WTC11 (cell line): ENCODE data around the gene KCNMA1. TPM values are rescaled to one million over a fixed set of nuclear protein-coding genes. Genes with fewer than 3 reads are reported as not detected.

Source experiments
- ATAC-seq: fragments of 200-7000 bp; cut with Tn5 transposase; 2 replicates; pipeline ENCODE4 v1.10.0; 2021; ENCODE audit warnings: mild to moderate bottlenecking, moderate library complexity
- CTCF ChIA-PET: fragments of 300-600 bp; sonication (Branson Sonifier 250); formaldehyde crosslinking; loops from one replicate; lab custom pipeline; 2021; ENCODE audit warnings: antibody characterized with exemption; lab: Charles Lee
- POLR2A ChIA-PET: fragments of 350-600 bp; sonication (Branson Sonifier 250); formaldehyde crosslinking; loops from one replicate; lab custom pipeline; 2021; ENCODE audit warnings: antibody characterized with exemption; lab: Charles Lee
- DNase-seq: peaks from one replicate; pipeline ENCODE4 v3.0.0; 2021; ENCODE audit warnings: low spot score
- H3K27ac Mint-ChIP-seq: 2 replicates; pipeline ENCODE4 v1.8.0; 2021; ENCODE audit warnings: mixed read lengths
- H3K27me3 Mint-ChIP-seq: 2 replicates; pipeline ENCODE4 v1.8.0; 2021; ENCODE audit warnings: low read depth, mild to moderate bottlenecking, moderate library complexity, mixed read lengths
- H3K36me3 Mint-ChIP-seq: 2 replicates; pipeline ENCODE4 v1.8.0; 2021; ENCODE audit warnings: mixed read lengths
- H3K4me1 Mint-ChIP-seq: 2 replicates; pipeline ENCODE4 v1.8.0; 2022; ENCODE audit warnings: mixed read lengths
- H3K4me3 Mint-ChIP-seq: 2 replicates; pipeline ENCODE4 v1.8.0; 2021; ENCODE audit warnings: mild to moderate bottlenecking, moderate library complexity, mixed read lengths
- H3K9me3 Mint-ChIP-seq: 2 replicates; pipeline ENCODE4 v1.8.0; 2021; ENCODE audit warnings: mixed read lengths
- AR ChIP-seq: fragments of 250-450 bp; sonication (Bioruptor Pico); IDR thresholded peaks from 2 replicates; pipeline ENCODE4 v1.9.0; 2021; ENCODE audit warnings: mild to moderate bottlenecking
- ARID4B ChIP-seq: sonication (generic); formaldehyde crosslinking; IDR thresholded peaks from 2 replicates; pipeline ENCODE4 v1.8.0; 2023; ENCODE audit warnings: missing genetic modification reagents, mild to moderate bottlenecking, borderline replicate concordance
- CTCF ChIP-seq: fragments of 200-600 bp; IDR thresholded peaks from 2 replicates; pipeline ENCODE4 v1.8.0; 2022; ENCODE audit warnings: antibody characterized with exemption
- ELF4 ChIP-seq: sonication (generic); formaldehyde crosslinking; IDR thresholded peaks from 2 replicates; pipeline ENCODE4 v1.8.1; 2022; ENCODE audit warnings: low read depth, mild to moderate bottlenecking, moderate library complexity, missing genetic modification reagents
- ESRRA ChIP-seq: sonication (generic); formaldehyde crosslinking; IDR thresholded peaks from 2 replicates; pipeline ENCODE4 v1.8.1; 2022; ENCODE audit warnings: mild to moderate bottlenecking, missing genetic modification reagents, borderline replicate concordance
- JUN ChIP-seq: sonication (generic); formaldehyde crosslinking; IDR thresholded peaks from 2 replicates; pipeline ENCODE4 v1.8.0; 2023; ENCODE audit warnings: mild to moderate bottlenecking, missing genetic modification reagents
- NFE2L1 ChIP-seq: sonication (generic); formaldehyde crosslinking; IDR thresholded peaks from 2 replicates; pipeline ENCODE4 v1.8.1; 2023; ENCODE audit warnings: missing genetic modification reagents
- TCF7 ChIP-seq: sonication (generic); formaldehyde crosslinking; IDR thresholded peaks from 2 replicates; pipeline ENCODE4 v1.8.0; 2022; ENCODE audit warnings: mild to moderate bottlenecking, low read depth, missing genetic modification reagents, moderate library complexity
- TEAD1 ChIP-seq: sonication (generic); formaldehyde crosslinking; IDR thresholded peaks from 2 replicates; pipeline ENCODE4 v1.8.0; 2022; ENCODE audit warnings: mild to moderate bottlenecking, missing genetic modification reagents
- TP53 ChIP-seq: sonication (generic); formaldehyde crosslinking; IDR thresholded peaks from 2 replicates; pipeline ENCODE4 v1.8.1; 2023; ENCODE audit warnings: mild to moderate bottlenecking, missing genetic modification reagents
- ZNF219 ChIP-seq: sonication (generic); formaldehyde crosslinking; IDR thresholded peaks from 2 replicates; pipeline ENCODE4 v1.8.0; 2023; ENCODE audit warnings: missing genetic modification reagents, mild to moderate bottlenecking, borderline replicate concordance
- total RNA-seq: library from RNA; stranded (reverse); gene quantifications from 3 replicates; pipeline ENCODE4 v1.2.3, GENCODE V29; 2021
- TF ChIP-seq, protein P1 (sequence below): fragments of 250-450 bp; sonication (Bioruptor Pico); IDR thresholded peaks from 2 replicates; pipeline ENCODE4 v1.9.0; 2021; ENCODE audit warnings: mild to moderate bottlenecking, borderline replicate concordance
- TF ChIP-seq, protein P2 (sequence below): sonication (generic); formaldehyde crosslinking; conservative IDR thresholded peaks from 2 replicates; pipeline ENCODE4 v1.8.1; 2022; ENCODE audit warnings: mild to moderate bottlenecking, missing genetic modification reagents
- TF ChIP-seq, protein P3 (sequence below): sonication (generic); formaldehyde crosslinking; IDR thresholded peaks from 2 replicates; pipeline ENCODE4 v1.8.1; 2023; ENCODE audit warnings: mild to moderate bottlenecking, missing genetic modification reagents, borderline replicate concordance
- TF ChIP-seq, protein P4 (sequence below): sonication (generic); formaldehyde crosslinking; IDR thresholded peaks from 2 replicates; pipeline ENCODE4 v1.8.1; 2022; ENCODE audit warnings: mild to moderate bottlenecking, missing genetic modification reagents, moderate library complexity, borderline replicate concordance

The KCNMA1 gene
- total RNA-seq, 1 experiment from 2014 or later = 7.3 TPM

- TF ChIP-seq, protein P1, sequence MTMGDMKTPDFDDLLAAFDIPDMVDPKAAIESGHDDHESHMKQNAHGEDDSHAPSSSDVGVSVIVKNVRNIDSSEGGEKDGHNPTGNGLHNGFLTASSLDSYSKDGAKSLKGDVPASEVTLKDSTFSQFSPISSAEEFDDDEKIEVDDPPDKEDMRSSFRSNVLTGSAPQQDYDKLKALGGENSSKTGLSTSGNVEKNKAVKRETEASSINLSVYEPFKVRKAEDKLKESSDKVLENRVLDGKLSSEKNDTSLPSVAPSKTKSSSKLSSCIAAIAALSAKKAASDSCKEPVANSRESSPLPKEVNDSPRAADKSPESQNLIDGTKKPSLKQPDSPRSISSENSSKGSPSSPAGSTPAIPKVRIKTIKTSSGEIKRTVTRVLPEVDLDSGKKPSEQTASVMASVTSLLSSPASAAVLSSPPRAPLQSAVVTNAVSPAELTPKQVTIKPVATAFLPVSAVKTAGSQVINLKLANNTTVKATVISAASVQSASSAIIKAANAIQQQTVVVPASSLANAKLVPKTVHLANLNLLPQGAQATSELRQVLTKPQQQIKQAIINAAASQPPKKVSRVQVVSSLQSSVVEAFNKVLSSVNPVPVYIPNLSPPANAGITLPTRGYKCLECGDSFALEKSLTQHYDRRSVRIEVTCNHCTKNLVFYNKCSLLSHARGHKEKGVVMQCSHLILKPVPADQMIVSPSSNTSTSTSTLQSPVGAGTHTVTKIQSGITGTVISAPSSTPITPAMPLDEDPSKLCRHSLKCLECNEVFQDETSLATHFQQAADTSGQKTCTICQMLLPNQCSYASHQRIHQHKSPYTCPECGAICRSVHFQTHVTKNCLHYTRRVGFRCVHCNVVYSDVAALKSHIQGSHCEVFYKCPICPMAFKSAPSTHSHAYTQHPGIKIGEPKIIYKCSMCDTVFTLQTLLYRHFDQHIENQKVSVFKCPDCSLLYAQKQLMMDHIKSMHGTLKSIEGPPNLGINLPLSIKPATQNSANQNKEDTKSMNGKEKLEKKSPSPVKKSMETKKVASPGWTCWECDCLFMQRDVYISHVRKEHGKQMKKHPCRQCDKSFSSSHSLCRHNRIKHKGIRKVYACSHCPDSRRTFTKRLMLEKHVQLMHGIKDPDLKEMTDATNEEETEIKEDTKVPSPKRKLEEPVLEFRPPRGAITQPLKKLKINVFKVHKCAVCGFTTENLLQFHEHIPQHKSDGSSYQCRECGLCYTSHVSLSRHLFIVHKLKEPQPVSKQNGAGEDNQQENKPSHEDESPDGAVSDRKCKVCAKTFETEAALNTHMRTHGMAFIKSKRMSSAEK = no peak
- TF ChIP-seq TCF7 (CRISPR knock-in tag) (no peak), ELF4 (CRISPR knock-in tag) (no peak)
Observed at GRCh38 chr10:77494756-77495541, 142.7 kb downstream of the KCNMA1 start (continued).

GRCh38 chr10:77494327-77494726, 143.3 kb downstream of the KCNMA1 start:
- Mint-ChIP-seq H3K4me3 (no peak overlapping the region), H3K36me3 (no peaks in the 10 kb centered on the region), H3K27ac (no peak overlapping the region), H3K27me3 (no peaks in the 10 kb centered on the region), H3K4me1 (peaks cover 2% of the 10 kb centered on the region), H3K9me3 (no peaks in the 10 kb centered on the region)
- ChIA-PET CTCF (interaction anchor here (0.5 to 2.4 kb wide), 19 partner anchors 8 to 328 kb away, joined by 3 to 22 read pairs (median 4); partner anchors contain the start of gene KCNMA1), POLR2A (no interaction called here)
- peak; percentile 38 for DNase-seq
- ATAC-seq = peak; percentile 82
- TF ChIP-seq TEAD1 (no peak), TP53 (CRISPR knock-in tag) (no peak), JUN (CRISPR knock-in tag) (no peak), CTCF (0 out of 2 replicates have a peak, but pooled peaks have one; percentile 26), ARID4B (CRISPR knock-in tag) (no peak), AR (CRISPR knock-in tag) (no peak), ZNF219 (CRISPR knock-in tag) (no peak), ESRRA (CRISPR knock-in tag) (no peak), NFE2L1 (CRISPR knock-in tag) (no peak)
- TF ChIP-seq, protein P2, sequence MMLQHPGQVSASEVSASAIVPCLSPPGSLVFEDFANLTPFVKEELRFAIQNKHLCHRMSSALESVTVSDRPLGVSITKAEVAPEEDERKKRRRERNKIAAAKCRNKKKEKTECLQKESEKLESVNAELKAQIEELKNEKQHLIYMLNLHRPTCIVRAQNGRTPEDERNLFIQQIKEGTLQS (CRISPR knock-in tag) = no peak
- TF ChIP-seq, protein P3, sequence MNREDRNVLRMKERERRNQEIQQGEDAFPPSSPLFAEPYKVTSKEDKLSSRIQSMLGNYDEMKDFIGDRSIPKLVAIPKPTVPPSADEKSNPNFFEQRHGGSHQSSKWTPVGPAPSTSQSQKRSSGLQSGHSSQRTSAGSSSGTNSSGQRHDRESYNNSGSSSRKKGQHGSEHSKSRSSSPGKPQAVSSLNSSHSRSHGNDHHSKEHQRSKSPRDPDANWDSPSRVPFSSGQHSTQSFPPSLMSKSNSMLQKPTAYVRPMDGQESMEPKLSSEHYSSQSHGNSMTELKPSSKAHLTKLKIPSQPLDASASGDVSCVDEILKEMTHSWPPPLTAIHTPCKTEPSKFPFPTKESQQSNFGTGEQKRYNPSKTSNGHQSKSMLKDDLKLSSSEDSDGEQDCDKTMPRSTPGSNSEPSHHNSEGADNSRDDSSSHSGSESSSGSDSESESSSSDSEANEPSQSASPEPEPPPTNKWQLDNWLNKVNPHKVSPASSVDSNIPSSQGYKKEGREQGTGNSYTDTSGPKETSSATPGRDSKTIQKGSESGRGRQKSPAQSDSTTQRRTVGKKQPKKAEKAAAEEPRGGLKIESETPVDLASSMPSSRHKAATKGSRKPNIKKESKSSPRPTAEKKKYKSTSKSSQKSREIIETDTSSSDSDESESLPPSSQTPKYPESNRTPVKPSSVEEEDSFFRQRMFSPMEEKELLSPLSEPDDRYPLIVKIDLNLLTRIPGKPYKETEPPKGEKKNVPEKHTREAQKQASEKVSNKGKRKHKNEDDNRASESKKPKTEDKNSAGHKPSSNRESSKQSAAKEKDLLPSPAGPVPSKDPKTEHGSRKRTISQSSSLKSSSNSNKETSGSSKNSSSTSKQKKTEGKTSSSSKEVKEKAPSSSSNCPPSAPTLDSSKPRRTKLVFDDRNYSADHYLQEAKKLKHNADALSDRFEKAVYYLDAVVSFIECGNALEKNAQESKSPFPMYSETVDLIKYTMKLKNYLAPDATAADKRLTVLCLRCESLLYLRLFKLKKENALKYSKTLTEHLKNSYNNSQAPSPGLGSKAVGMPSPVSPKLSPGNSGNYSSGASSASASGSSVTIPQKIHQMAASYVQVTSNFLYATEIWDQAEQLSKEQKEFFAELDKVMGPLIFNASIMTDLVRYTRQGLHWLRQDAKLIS (CRISPR knock-in tag) = no peak
- TF ChIP-seq, protein P4, sequence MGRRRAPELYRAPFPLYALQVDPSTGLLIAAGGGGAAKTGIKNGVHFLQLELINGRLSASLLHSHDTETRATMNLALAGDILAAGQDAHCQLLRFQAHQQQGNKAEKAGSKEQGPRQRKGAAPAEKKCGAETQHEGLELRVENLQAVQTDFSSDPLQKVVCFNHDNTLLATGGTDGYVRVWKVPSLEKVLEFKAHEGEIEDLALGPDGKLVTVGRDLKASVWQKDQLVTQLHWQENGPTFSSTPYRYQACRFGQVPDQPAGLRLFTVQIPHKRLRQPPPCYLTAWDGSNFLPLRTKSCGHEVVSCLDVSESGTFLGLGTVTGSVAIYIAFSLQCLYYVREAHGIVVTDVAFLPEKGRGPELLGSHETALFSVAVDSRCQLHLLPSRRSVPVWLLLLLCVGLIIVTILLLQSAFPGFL (CRISPR knock-in tag) = no peak
